GM23338 (cell line): ENCODE data around the gene KDM4C. TPM values are rescaled to one million over a fixed set of nuclear protein-coding genes. Genes with fewer than 3 reads are reported as not detected.

Source experiments
- ATAC-seq: fragments of 200-7000 bp; cut with Tn5 transposase; 3 replicates; pipeline ENCODE4 v1.9.1; 2020
- DNase-seq: peaks from one replicate; pipeline ENCODE4 v3.0.0-alpha.2; 2015; ENCODE audit warnings: low spot score
- H2AFZ ChIP-seq: fragments of 200-600 bp; sonication (generic); 2 replicates; pipeline ENCODE4 v1.8.0; 2016; ENCODE audit warnings: antibody characterized with exemption, mild to moderate bottlenecking, moderate library complexity
- H3F3A ChIP-seq: fragments of 200-600 bp; sonication (generic); replicated peaks from 2 replicates; pipeline ENCODE4 v1.8.0; 2017; ENCODE audit warnings: antibody characterized with exemption, mixed run types, low read depth
- H3K27ac ChIP-seq: fragments of 200-600 bp; sonication (generic); 2 replicates; pipeline ENCODE4 v1.6.1; 2016; ENCODE audit warnings: low read depth
- H3K27me3 ChIP-seq: fragments of 200-600 bp; sonication (generic); 2 replicates; pipeline ENCODE4 v1.8.0; 2016; ENCODE audit warnings: mild to moderate bottlenecking, mixed run types, moderate library complexity; ENCODE audit not compliant: insufficient read depth
- H3K36me3 ChIP-seq: fragments of 200-600 bp; sonication (generic); 2 replicates; pipeline ENCODE4 v1.8.0; 2016; ENCODE audit warnings: mild to moderate bottlenecking; ENCODE audit not compliant: insufficient read depth
- H3K4me1 ChIP-seq: fragments of 200-600 bp; sonication (generic); 2 replicates; pipeline ENCODE4 v1.8.0; 2016; ENCODE audit warnings: mild to moderate bottlenecking, moderate library complexity; ENCODE audit not compliant: insufficient read depth
- H3K4me2 ChIP-seq: fragments of 200-600 bp; sonication (generic); 2 replicates; pipeline ENCODE4 v1.7.1; 2017; ENCODE audit warnings: mixed run types
- H3K4me3 ChIP-seq: fragments of 200-600 bp; sonication (generic); 2 replicates; pipeline ENCODE4 v1.6.1; 2016; ENCODE audit warnings: mixed run types
- H3K79me2 ChIP-seq: fragments of 200-600 bp; sonication (generic); replicated peaks from 2 replicates; pipeline ENCODE4 v1.8.0; 2017; ENCODE audit warnings: mild to moderate bottlenecking; ENCODE audit not compliant: insufficient read depth
- H3K9me2 ChIP-seq: fragments of 200-600 bp; sonication (generic); 2 replicates; pipeline ENCODE4 v1.8.0; 2017; ENCODE audit not compliant: insufficient read depth
- H4K20me1 ChIP-seq: fragments of 200-600 bp; sonication (generic); replicated peaks from 2 replicates; pipeline ENCODE4 v1.8.0; 2017; ENCODE audit warnings: mild to moderate bottlenecking; ENCODE audit not compliant: insufficient read depth
- H3K27ac Mint-ChIP-seq: 2 replicates; pipeline ENCODE4 v1.8.0; 2020; ENCODE audit warnings: inconsistent platforms, mild to moderate bottlenecking, moderate library complexity, mixed read lengths
- H3K27me3 Mint-ChIP-seq: 3 replicates; pipeline ENCODE4 v1.8.0; 2022; ENCODE audit warnings: low read depth, mild to moderate bottlenecking, moderate library complexity, mixed read lengths, inconsistent platforms; ENCODE audit not compliant: insufficient read depth, poor library complexity
- H3K36me3 Mint-ChIP-seq: 3 replicates; pipeline ENCODE4 v1.8.0; 2021; ENCODE audit warnings: low read depth, mild to moderate bottlenecking, inconsistent platforms, moderate library complexity, mixed read lengths
- H3K4me1 Mint-ChIP-seq: 3 replicates; pipeline ENCODE4 v1.8.0; 2020; ENCODE audit warnings: mild to moderate bottlenecking, inconsistent platforms, mixed read lengths
- H3K4me3 Mint-ChIP-seq: 3 replicates; pipeline ENCODE4 v1.8.0; 2021; ENCODE audit warnings: moderate library complexity, mild to moderate bottlenecking, inconsistent platforms, mixed read lengths
- H3K9me3 Mint-ChIP-seq: 3 replicates; pipeline ENCODE4 v1.8.0; 2020; ENCODE audit warnings: moderate library complexity, mild to moderate bottlenecking, inconsistent platforms, mixed read lengths
- EZH2phosphoT487 ChIP-seq: fragments of 200-600 bp; sonication (generic); IDR thresholded peaks from one replicate; pipeline ENCODE4 v1.8.1; 2018; ENCODE audit warnings: antibody characterized with exemption; ENCODE audit not compliant: unreplicated experiment
- NANOG ChIP-seq: IDR thresholded peaks from 2 replicates; pipeline ENCODE4 v1.6.1; 2016; ENCODE audit warnings: antibody characterized with exemption, borderline replicate concordance
- STAT1 ChIP-seq: IDR thresholded peaks from one replicate; pipeline ENCODE4 v1.6.1; 2016; ENCODE audit warnings: antibody characterized with exemption; ENCODE audit not compliant: unreplicated experiment
- polyA plus RNA-seq: library from polyadenylated mRNA; unstranded; fragments of >200 nt; fragmentation: Nextera tagmentation; extraction: Ambion mirVana; gene quantifications from 2 replicates; pipeline ENCODE4 v1.2.1, GENCODE V29; 2016
- total RNA-seq: library from RNA; depleted of rRNA; stranded (reverse); fragments of >200 nt; shearing (Covaris generic); gene quantifications from 2 replicates; pipeline ENCODE4 v1.2.3, GENCODE V29; 2014
- TF ChIP-seq, protein P1 (sequence below): fragments of 250-450 bp; sonication (Bioruptor Pico); IDR thresholded peaks from 2 replicates; pipeline ENCODE4 v1.5.0; 2020; ENCODE audit warnings: mild to moderate bottlenecking, moderate library complexity
- TF ChIP-seq, protein P2 (sequence below): IDR thresholded peaks from 2 replicates; pipeline ENCODE4 v1.6.1; 2016; ENCODE audit warnings: antibody characterized with exemption

KDM4C gene
- total and polyA plus RNA-seq, 2 experiments from 2014 or later = 12.0 to 43.8 TPM

DNA sequence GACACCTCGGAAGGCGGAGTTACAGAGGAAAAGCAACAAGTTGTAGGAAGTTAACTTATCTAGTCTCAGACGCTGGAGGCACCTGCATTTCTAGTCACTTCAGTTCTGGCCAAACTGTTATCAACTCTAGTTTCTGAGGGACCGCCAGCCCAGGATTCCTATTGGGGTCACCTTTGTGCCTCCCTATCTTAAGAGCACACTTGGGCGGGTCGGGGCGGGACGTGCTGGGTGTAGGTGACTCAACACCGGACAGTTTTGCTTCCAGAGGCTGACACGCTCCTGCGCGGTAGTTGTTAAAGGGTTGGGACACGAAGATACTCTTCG lies 679 bp upstream of the KDM4C start (continued):
- TF ChIP-seq, protein P1, sequence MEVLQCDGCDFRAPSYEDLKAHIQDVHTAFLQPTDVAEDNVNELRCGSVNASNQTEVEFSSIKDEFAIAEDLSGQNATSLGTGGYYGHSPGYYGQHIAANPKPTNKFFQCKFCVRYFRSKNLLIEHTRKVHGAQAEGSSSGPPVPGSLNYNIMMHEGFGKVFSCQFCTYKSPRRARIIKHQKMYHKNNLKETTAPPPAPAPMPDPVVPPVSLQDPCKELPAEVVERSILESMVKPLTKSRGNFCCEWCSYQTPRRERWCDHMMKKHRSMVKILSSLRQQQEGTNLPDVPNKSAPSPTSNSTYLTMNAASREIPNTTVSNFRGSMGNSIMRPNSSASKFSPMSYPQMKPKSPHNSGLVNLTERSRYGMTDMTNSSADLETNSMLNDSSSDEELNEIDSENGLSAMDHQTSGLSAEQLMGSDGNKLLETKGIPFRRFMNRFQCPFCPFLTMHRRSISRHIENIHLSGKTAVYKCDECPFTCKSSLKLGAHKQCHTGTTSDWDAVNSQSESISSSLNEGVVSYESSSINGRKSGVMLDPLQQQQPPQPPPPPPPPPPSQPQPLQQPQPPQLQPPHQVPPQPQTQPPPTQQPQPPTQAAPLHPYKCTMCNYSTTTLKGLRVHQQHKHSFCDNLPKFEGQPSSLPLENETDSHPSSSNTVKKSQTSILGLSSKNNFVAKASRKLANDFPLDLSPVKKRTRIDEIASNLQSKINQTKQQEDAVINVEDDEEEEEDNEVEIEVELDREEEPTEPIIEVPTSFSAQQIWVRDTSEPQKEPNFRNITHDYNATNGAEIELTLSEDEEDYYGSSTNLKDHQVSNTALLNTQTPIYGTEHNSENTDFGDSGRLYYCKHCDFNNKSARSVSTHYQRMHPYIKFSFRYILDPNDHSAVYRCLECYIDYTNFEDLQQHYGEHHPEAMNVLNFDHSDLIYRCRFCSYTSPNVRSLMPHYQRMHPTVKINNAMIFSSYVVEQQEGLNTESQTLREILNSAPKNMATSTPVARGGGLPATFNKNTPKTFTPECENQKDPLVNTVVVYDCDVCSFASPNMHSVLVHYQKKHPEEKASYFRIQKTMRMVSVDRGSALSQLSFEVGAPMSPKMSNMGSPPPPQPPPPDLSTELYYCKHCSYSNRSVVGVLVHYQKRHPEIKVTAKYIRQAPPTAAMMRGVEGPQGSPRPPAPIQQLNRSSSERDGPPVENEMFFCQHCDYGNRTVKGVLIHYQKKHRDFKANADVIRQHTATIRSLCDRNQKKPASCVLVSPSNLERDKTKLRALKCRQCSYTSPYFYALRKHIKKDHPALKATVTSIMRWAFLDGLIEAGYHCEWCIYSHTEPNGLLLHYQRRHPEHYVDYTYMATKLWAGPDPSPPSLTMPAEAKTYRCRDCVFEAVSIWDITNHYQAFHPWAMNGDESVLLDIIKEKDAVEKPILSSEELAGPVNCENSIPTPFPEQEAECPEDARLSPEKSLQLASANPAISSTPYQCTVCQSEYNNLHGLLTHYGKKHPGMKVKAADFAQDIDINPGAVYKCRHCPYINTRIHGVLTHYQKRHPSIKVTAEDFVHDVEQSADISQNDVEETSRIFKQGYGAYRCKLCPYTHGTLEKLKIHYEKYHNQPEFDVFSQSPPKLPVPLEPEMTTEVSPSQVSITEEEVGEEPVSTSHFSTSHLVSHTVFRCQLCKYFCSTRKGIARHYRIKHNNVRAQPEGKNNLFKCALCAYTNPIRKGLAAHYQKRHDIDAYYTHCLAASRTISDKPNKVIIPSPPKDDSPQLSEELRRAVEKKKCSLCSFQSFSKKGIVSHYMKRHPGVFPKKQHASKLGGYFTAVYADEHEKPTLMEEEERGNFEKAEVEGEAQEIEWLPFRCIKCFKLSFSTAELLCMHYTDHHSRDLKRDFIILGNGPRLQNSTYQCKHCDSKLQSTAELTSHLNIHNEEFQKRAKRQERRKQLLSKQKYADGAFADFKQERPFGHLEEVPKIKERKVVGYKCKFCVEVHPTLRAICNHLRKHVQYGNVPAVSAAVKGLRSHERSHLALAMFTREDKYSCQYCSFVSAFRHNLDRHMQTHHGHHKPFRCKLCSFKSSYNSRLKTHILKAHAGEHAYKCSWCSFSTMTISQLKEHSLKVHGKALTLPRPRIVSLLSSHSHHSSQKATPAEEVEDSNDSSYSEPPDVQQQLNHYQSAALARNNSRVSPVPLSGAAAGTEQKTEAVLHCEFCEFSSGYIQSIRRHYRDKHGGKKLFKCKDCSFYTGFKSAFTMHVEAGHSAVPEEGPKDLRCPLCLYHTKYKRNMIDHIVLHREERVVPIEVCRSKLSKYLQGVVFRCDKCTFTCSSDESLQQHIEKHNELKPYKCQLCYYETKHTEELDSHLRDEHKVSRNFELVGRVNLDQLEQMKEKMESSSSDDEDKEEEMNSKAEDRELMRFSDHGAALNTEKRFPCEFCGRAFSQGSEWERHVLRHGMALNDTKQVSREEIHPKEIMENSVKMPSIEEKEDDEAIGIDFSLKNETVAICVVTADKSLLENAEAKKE (CRISPR knock-in tag) = no peak
- TF ChIP-seq STAT1 (no peak), EZH2phosphoT487 (no peak)
- TF ChIP-seq, protein P2, sequence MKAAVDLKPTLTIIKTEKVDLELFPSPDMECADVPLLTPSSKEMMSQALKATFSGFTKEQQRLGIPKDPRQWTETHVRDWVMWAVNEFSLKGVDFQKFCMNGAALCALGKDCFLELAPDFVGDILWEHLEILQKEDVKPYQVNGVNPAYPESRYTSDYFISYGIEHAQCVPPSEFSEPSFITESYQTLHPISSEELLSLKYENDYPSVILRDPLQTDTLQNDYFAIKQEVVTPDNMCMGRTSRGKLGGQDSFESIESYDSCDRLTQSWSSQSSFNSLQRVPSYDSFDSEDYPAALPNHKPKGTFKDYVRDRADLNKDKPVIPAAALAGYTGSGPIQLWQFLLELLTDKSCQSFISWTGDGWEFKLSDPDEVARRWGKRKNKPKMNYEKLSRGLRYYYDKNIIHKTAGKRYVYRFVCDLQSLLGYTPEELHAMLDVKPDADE = no peak

DNA sequence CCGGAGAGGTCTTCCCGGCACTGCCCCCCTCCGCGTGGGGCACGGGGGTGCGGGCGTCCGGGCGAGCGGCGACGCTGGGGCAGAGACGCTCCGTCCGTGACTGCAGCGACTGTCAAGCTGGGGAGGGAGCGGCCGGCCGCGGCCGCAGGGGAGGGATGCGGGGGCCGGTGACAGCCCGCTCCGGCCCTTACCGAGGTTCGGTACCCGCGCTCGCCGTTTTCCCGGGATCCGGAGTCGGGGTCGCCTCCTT lies 400 bp downstream of the KDM4C start:
- H3K9me2 ChIP-seq = no peaks in the 10 kb centered on the region

More for the DNA sequence above, 400 bp downstream of the KDM4C start:
- peaks cover 18% of the 10 kb centered on the region for H3K27me3 Mint-ChIP-seq
- H3K9me3 Mint-ChIP-seq = no peaks in the 10 kb centered on the region
- no peak overlapping the region for H2AFZ ChIP-seq
- H3K36me3 ChIP-seq = no peaks in the 10 kb centered on the region
- no peak for DNase-seq
- peak overlapping the region; percentile 96 for H3K4me3 ChIP-seq
- peaks cover 16% of the 10 kb centered on the region; the same call in 1 of the 2 replicates for H3F3A ChIP-seq
- H3K4me1 Mint-ChIP-seq = peaks cover 26% of the 10 kb centered on the region
- peak overlapping the region; percentile 96; the same call in 1 of the 2 replicates for H3K27ac ChIP-seq
- no peaks in the 10 kb centered on the region for H3K27me3 ChIP-seq
- H3K36me3 Mint-ChIP-seq = peaks cover 2% of the 10 kb centered on the region; the same call in 2 of the 3 replicates
- peak overlapping the region; percentile 92 for H3K4me3 Mint-ChIP-seq
- no peak overlapping the region for H3K27ac Mint-ChIP-seq
- peaks cover 23% of the 10 kb centered on the region for H3K4me1 ChIP-seq
- peak; percentile 24 for ATAC-seq
- no peak for TF ChIP-seq NANOG
- TF ChIP-seq, protein P1 (CRISPR knock-in tag) = no peak
- H3K4me2 ChIP-seq = peak overlapping the region; percentile 83
- H4K20me1 ChIP-seq = no peaks in the 10 kb centered on the region
- H3K79me2 ChIP-seq = peaks cover 46% of the 10 kb centered on the region
